Measurements from ENCODE around the gene PKD1. TPM values are rescaled to one million over a fixed set of nuclear protein-coding genes. Genes with fewer than 3 reads are reported as not detected.

PKD1 gene
- total RNA-seq, 1 experiment from 2014 or later: 102 TPM

GRCh38 chr16:2178321-2179106 lies 42.8 kb upstream of the PKD1 start (continued):
- TF ChIP-seq ZNF281 (CRISPR knock-in tag; IDR thresholded peaks at IDR 0.05) (no peak), ZNF532 (CRISPR knock-in tag; IDR thresholded peaks at IDR 0.05; ENCODE audit: borderline replicate concordance) (no peak), TEAD1 (CRISPR knock-in tag; IDR thresholded peaks at IDR 0.05) (peak; percentile 55; the same call in 1 of the 2 replicates), FOXP1 (CRISPR knock-in tag; IDR thresholded peaks at IDR 0.05; ENCODE audit: borderline replicate concordance) (0 out of 2 replicates have a peak, but pooled peaks have one; percentile 65), PREB (CRISPR knock-in tag; IDR thresholded peaks at IDR 0.05; ENCODE audit: borderline replicate concordance) (no peak), ZNF425 (CRISPR knock-in tag; conservative IDR thresholded peaks at IDR 0.05) (no peak), GABPB1 (CRISPR knock-in tag; IDR thresholded peaks at IDR 0.05) (no peak), JUN (CRISPR knock-in tag; IDR thresholded peaks at IDR 0.05) (no peak), TP53 (CRISPR knock-in tag; IDR thresholded peaks at IDR 0.05) (no peak), ESRRA (CRISPR knock-in tag; IDR thresholded peaks at IDR 0.05; ENCODE audit: borderline replicate concordance) (0 out of 2 replicates have a peak, but pooled peaks have one; percentile 57), MXD4 (CRISPR knock-in tag; IDR thresholded peaks at IDR 0.05; ENCODE audit: borderline replicate concordance) (no peak), IRF1 (CRISPR knock-in tag; IDR thresholded peaks at IDR 0.05) (no peak), PRRX2 (CRISPR knock-in tag; IDR thresholded peaks at IDR 0.05) (0 out of 2 replicates have a peak, but pooled peaks have one; percentile 53), ATF2 (CRISPR knock-in tag; IDR thresholded peaks at IDR 0.05; ENCODE audit: borderline replicate concordance, low read depth) (no peak), ZNF317 (CRISPR knock-in tag; IDR thresholded peaks at IDR 0.05; ENCODE audit: borderline replicate concordance, low read depth) (peak; percentile 25; the same call in 1 of the 2 replicates), NFYB (CRISPR knock-in tag; conservative IDR thresholded peaks at IDR 0.05; ENCODE audit: low read depth) (no peak; the same call in 1 of the 2 replicates), AR (CRISPR knock-in tag; IDR thresholded peaks at IDR 0.05) (no peak), GRHL2 (CRISPR knock-in tag; IDR thresholded peaks at IDR 0.05; ENCODE audit: insufficient replicate concordance, severe bottlenecking) (no peak), ZNF671 (CRISPR knock-in tag; IDR thresholded peaks at IDR 0.05) (no peak), E2F1 (CRISPR knock-in tag; IDR thresholded peaks at IDR 0.05) (0 out of 2 replicates have a peak, but pooled peaks have one; percentile 49)
